GM18519 (cell line): Measurements from ENCODE around the gene EIF1.
"Not testable (repeated sequence)": the region's sequence is repeated elsewhere in the genome, so short reads cannot be mapped to it uniquely, and the experiment has no call there.

Experiments
- ATAC-seq: cut with Tn5 transposase; IDR thresholded peaks from one replicate; pipeline ENCODE4 v1.9.1; 2021; ENCODE audit warnings: mild to moderate bottlenecking, moderate library complexity; ENCODE audit not compliant: unreplicated experiment, low FRiP score

Gene EIF1

DNA sequence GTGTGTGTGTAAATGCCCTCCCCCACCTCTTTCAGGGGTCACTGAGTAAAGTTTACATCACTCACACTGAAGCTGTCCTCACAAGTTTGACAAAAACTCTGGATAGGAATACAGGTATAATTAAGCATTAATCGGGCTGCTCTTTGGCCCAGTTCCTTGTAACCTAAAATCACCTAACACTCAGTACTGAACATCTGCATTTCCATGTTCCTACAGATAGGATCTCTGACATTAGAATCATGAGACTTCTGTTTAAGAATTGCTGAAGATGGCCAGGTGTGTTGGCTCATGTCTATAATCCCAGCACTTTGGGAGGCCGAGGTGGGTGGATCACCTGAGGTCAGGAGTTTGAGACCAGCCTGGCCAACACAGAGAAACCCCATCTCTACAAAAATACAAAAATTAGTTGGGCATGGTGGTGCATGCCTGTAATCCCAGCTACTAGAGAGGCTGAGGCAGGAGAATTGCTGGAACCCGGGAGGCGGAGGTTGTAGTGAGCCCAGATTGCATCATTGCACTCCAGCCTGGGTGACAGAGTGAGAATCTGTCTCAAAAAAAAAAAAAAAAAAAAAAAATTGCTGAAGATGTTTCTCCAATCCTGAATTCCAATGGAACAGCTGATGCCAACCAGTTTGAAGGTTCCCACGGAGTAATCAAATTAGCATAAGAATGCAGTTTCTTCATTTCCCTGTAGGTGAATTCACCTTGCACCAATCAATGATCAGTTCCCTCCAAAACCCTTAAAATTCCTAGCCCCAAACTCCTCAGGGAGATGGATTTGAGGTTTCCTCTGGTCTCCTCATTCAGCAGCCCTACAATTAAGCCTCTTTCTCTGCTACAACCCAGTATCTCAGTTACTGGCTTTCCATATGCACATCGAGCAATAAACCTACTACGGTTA is 13.3 kb upstream of the EIF1 start:
- ATAC-seq: not testable (repeated sequence)

GRCh38 chr17:41676058-41676419 is 12.6 kb upstream of the EIF1 start:
- ATAC-seq: no peak

- no peak for ATAC-seq
Observed at GRCh38 chr17:41678411-41678906, 10.2 kb upstream of the EIF1 start.

DNA sequence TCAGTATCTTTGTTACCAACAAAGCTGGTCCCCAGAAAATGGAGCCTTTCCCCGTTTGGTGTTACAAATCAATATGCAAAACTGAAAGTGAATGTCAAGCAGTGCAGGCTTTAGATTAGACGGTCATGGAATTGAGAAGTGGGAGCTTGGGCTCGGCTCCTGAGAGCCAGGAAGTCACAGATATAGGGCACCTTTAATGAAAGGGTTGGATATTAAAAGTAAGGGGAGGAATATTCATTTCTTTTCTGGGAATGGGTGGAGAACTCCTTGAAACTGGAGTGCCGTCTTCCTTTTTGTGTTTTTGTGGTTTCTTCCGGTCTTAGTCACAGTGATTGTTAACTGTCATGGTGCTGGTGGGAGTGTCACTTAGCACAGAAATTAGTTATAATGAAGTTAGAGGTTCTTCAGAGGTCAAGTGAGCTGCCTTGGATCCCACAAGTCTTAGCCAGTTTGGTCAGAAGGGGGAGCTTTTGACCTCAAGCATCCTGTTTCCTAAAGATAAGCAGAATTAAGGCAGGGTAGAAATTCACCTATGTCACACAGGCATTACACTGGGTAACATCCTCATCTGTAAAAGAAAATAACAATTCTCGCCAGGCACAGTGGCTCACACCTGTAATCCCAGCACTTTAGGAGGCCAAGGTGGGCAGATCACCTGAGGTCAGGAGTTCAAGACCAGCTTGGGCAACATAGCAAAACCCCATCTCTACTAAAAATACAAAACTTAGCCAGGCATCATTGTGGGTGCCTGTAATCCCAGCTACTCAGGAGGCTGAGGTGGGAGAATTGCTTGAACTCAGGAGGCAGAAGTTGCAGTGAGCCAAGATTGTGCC is 9.6 kb upstream of the EIF1 start:
- ATAC-seq: no peak

GRCh38 chr17:41679740-41680425 is 8.8 kb upstream of the EIF1 start:
- no peak for ATAC-seq

DNA sequence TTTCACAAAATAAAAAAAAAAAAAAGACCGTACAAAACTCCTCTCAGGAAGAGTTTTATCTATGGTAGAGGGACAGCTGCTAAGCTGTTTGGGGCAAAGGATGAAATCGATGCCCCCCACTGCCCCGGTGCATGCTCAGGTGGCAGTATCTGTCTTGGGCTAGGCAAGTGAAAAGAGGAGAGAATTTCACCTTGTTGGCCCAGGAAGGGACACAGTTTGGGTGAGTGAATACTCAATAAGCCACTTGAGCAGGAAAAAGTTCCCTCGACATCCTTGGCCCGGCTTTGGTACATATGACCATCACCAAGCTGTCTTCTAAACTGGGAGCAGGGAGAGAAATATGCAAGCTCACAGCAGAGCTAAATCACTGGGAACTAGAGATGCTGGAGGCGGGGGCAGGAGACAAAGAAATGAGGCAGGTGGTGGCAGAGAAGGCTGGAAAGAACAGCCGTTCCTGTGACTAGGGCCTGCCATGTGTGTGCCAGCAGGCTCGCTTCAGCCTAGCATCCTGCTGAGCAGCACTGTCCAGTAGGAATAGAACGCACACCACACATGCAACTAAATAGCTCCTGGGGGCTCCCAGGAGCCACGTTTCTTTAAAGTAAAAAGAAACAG is 8.2 kb upstream of the EIF1 start:
- ATAC-seq: no peak

DNA sequence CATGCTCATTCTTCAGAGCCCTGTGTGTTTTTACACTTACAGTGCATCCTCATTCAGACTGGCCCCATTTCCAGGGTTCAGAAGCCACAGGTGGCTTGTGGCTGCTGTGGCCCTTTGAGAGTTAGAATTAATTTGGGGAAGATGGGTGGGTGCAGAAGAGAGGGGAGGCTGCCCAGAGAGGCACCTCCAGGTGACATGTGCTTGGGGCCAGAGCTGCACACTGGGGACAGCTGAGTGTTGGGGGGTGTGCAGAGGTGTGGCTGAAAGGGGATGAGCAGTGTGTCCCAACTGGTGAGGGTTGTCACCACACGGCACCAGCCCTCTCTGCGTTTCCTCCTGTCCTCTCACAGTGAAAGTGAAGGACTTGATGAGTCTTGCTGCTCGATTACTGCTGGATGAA is 6.9 kb upstream of the EIF1 start:
- ATAC-seq: no peak

GRCh38 chr17:41682631-41683030 is 6.1 kb upstream of the EIF1 start:
- no peak for ATAC-seq

- no peak for ATAC-seq
Observed at GRCh38 chr17:41683441-41684007, 5.2 kb upstream of the EIF1 start.

GRCh38 chr17:41684035-41684434 is 4.7 kb upstream of the EIF1 start:
- ATAC-seq: no peak

- ATAC-seq: not testable (repeated sequence)
Observed at GRCh38 chr17:41685753-41686152, 2.9 kb upstream of the EIF1 start.

DNA sequence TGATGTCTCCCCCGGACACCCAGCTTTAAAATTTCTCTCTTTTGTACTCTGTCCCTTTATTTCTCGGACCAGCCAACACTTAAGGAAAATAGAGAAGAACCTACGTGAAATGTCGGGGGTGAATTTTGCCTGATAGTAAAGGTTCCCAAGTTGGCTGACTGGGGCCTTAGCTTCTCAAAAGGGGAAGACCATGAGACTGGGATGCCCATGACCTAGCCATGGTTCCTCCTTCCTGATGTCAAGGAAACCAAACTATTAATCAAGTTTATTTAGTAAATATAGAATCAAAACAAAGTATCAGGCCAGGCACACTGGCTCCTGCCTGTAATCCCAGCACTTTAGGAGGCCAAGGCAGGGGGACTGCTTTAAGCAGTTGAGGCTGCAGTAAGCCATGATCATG is 2.4 kb upstream of the EIF1 start:
- ATAC-seq: no peak

- ATAC-seq: peak; percentile 9
Observed at GRCh38 chr17:41687828-41688640, 651 bp upstream of the EIF1 start.

DNA sequence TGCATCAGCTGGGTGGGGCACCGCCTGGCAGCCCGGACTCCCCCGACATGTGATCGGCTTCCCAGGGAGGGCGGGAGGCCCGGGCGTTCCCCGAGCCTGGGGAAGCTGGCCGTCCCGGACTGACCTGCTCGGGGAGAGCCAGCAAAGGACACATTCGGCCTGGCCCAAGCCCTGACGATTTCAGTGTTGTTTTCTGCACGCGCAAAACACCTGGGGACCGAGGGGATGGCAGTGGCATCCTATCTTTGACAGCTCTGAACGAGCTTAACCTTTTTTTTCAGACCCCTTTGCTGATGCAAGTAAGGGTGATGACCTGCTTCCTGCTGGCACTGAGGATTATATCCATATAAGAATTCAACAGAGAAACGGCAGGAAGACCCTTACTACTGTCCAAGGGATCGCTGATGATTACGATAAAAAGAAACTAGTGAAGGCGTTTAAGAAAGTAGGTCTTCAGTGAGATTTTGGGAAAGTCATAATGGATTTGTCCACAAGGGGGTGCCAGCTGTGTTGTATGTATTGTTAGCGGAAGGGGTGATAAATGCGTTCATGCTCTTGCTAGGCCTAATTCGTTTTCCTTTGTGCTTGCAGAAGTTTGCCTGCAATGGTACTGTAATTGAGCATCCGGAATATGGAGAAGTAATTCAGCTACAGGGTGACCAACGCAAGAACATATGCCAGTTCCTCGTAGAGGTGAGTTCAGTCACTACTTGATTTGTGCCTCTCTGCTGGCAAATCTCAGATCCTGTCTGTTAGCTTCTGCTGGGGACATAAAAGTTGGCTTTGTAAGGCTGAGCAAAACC is 1.0 kb downstream of the EIF1 start:
- ATAC-seq: no peak

- ATAC-seq: no peak
Observed at GRCh38 chr17:41690497-41690896, 1.8 kb downstream of the EIF1 start.

GRCh38 chr17:41691031-41691777 is 2.5 kb downstream of the EIF1 start:
- ATAC-seq: no peak

- no peak for ATAC-seq
Observed at GRCh38 chr17:41692722-41693521, 4.2 kb downstream of the EIF1 start.
